GM21528 (cell line): ENCODE results near the gene LHFPL3.

Experiments used
- ATAC-seq: cut with Tn5 transposase; IDR thresholded peaks from one replicate; pipeline ENCODE4 v1.9.1; 2021; ENCODE audit warnings: mild to moderate bottlenecking, moderate library complexity; ENCODE audit not compliant: unreplicated experiment, low FRiP score

LHFPL3 gene

GRCh38 chr7:104883718-104884452 is 555.5 kb downstream of the LHFPL3 start:
- ATAC-seq, result peak; percentile 92

GRCh38 chr7:104886651-104887050 is 558.2 kb downstream of the LHFPL3 start:
- no peak for ATAC-seq

GRCh38 chr7:104890216-104890615 is 561.8 kb downstream of the LHFPL3 start:
- no peak for ATAC-seq

GRCh38 chr7:104891949-104892348 is 563.5 kb downstream of the LHFPL3 start:
- ATAC-seq, result no peak

- no peak for ATAC-seq
These were observed 565.9 kb downstream of the LHFPL3 start for GRCh38 chr7:104894314-104894713.

GRCh38 chr7:104894726-104895521 is 566.5 kb downstream of the LHFPL3 start:
- ATAC-seq, result no peak

- ATAC-seq, result peak; percentile 37
These were observed 567.3 kb downstream of the LHFPL3 start for GRCh38 chr7:104895522-104896236.

GRCh38 chr7:104898434-104898833 is 570.0 kb downstream of the LHFPL3 start:
- no peak for ATAC-seq

- no peak for ATAC-seq
These were observed 572.3 kb downstream of the LHFPL3 start for GRCh38 chr7:104900525-104901239.

- ATAC-seq, result no peak
These were observed 572.8 kb downstream of the LHFPL3 start for GRCh38 chr7:104901240-104901619.

GRCh38 chr7:104902183-104902582 is 573.8 kb downstream of the LHFPL3 start:
- no peak for ATAC-seq

- ATAC-seq, result no peak
These were observed 574.6 kb downstream of the LHFPL3 start for GRCh38 chr7:104903044-104903443.

GRCh38 chr7:104903846-104904245 is 575.4 kb downstream of the LHFPL3 start:
- ATAC-seq, result no peak

GRCh38 chr7:104906032-104906431 is 577.6 kb downstream of the LHFPL3 start:
- ATAC-seq, result no peak

GRCh38 chr7:104906556-104906955 is 578.2 kb downstream of the LHFPL3 start:
- ATAC-seq, result no peak

GRCh38 chr7:104908636-104909035 is 580.2 kb downstream of the LHFPL3 start:
- ATAC-seq, result no peak

- no peak for ATAC-seq
These were observed 580.7 kb downstream of the LHFPL3 start for GRCh38 chr7:104909096-104909495.

GRCh38 chr7:104914421-104914820 is 586.0 kb downstream of the LHFPL3 start:
- no peak for ATAC-seq

- ATAC-seq, result no peak
These were observed 593.2 kb downstream of the LHFPL3 start for GRCh38 chr7:104921596-104921995.

- no peak for ATAC-seq
These were observed 594.0 kb downstream of the LHFPL3 start for GRCh38 chr7:104922182-104923009.
